Measurements from ENCODE around the gene SPATA3.

The SPATA3 gene

DNA sequence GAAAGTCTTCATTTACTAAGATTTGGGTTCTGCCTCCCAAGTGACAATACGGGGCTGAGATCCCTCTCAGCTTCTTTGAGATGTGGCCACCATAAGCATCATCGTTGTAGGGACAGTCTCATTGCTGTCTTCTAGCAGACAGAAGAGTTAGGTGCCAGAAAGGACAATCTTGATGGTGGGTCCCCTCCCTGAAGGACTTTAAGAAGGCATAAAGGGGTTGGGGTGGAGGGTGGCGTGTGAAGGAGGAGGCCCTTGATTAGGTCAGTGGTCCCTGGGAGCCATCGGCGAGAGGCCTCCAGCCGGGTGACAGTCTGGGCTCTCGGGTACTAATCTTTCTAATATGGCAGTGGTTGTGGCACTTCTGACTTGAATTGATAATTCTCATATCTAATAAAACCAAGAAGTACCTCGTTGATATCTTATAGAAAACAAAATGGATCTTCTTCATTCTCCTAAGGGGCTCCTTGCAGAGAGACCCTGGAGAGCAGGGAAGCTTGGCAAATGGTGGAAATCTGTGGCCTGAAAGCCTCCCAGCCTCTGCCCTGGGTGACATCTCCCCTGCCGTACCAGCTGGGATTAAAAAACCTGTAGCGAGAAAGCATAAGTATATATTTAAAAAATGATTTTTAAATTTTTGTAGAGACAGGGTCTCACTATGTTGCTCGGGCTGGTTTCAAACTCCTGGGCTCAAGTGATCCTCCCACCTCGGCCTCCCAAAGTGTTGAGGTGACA, 53.5 kb downstream of the SPATA3 start:
- no peak for DNase-seq (ENCODE audit: low read depth, low spot score)

DNA sequence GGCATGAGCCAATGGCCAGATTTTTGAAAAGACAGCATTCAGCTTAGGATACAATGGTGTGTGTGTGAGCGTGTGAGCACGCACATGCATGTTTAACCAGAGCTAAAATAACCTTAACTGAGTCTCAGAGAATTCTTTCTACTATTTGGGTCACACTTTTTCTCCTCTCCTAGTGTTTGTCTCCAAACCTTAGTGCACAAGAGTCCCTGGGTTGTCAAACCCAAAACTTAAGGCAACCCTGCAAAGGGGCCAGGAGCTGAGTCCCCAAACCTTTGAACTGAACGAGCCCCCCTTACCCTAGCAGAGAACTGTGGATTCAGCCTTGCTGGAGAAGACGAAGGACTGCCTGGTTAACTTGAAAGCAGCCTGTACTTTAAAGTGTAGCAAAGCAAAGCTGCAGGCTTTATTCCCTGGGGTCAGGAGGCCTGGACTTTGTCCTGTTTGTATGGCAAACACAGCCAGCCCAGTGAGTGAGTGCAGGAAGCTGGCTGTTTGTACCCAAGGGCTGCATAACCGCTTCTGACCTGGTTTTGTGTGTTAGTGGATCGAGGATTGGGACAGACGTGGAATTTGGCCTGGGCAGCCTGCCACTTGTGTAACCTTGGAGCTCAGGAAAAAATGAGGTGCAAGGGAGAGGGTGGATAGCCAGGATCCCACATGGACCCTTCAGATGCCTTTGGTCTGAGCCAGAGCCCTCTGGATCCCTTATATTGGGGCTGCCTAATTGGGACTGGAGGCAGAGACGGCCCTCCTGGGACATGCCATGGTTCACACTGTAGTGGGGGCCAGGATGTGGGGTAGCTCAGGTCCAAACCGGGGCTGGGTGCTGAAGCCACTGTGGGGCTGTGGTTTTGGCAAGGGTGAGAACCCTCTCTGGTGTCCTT, 54.3 kb downstream of the SPATA3 start:
- peak; percentile 78 for DNase-seq (ENCODE audit: low read depth, low spot score)

DNA sequence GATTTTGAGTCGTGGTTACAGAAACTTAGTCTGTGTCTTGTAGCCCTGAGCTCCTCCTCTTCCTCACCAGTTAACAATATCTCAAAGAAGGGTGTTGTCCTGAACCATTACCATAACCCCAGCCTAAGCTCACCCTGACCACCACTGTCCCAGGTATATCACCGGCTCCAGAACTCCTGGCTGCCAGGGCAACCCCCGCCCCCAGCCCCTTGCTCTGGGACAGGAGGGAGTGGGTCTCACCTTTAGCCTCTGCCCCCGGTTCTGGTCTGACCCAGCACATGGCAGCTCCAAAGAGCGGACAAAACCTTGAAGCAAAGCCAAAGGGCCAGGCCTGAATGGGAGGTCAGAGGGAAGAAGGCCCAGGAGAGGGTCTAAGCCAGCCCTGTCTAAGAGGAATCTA, 55.2 kb downstream of the SPATA3 start:
- DNase-seq (ENCODE audit: low read depth, low spot score): no peak

DNA sequence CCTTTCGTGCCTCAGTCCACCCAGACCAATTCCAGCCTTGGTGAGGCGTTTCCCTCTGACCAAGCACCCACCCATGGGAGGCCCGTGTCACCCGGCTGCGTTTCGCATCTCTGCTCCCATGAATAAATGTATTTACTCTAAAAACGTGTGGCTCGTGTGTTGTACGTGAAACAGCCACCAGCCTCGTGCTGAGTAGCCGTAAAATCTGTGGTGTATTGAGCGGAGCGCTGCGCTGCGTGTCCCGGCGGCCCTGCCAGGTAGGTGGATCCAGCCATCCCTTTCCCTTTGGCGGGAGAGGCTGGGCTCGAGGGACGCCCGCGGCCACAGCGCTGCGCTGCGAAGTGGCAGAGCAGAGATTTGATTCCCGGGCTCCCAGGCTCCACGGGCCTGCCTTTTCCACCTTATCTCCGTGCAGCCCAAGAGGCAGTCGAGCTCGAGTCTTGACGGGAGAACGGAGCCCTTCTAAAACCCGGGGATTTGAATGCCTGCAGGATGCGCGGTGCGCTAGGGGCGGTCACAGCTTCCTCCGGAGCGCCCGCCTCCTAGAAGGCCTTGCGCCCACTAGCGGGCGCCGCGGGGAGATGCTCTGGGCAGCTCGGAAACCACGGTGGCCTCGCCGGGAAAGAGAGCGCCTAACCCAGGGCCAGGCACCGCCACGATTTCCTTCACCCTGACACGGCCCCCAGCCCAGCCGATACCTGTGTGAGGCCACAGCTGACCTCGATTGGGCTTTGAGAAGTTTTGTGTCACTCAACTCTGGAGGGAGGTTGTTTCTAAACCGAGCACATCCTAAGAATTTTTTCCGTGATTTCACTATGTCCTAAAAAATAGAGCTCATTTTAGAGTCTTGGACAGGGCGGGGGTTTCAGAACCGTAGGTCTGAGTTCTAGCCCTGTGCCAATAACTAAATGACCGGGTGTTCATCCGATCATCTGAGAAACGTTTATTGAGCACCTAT, 56.9 kb downstream of the SPATA3 start:
- peak; percentile 92 for DNase-seq (ENCODE audit: low read depth, low spot score)

DNA sequence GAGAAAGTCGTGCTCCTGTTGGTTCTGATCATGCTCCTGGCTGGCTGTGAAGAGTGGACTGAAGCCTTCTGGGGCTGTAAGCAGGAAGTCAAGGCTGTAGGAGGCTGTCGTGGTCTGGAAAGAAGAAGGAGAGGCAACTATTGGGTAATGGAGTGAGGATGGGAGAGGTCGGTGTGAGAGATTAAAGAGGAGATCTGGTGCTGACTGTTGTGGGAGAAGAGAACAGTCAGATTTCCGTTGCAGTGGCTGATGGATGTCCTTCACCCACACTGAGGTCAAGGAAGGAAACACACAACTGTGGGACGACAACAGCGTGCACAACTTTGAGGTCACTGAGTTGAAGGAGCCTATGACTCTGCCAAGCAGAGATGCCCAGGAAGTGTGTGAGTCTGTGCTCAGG, 57.9 kb downstream of the SPATA3 start:
- no peak for DNase-seq (ENCODE audit: low read depth, low spot score)

DNA sequence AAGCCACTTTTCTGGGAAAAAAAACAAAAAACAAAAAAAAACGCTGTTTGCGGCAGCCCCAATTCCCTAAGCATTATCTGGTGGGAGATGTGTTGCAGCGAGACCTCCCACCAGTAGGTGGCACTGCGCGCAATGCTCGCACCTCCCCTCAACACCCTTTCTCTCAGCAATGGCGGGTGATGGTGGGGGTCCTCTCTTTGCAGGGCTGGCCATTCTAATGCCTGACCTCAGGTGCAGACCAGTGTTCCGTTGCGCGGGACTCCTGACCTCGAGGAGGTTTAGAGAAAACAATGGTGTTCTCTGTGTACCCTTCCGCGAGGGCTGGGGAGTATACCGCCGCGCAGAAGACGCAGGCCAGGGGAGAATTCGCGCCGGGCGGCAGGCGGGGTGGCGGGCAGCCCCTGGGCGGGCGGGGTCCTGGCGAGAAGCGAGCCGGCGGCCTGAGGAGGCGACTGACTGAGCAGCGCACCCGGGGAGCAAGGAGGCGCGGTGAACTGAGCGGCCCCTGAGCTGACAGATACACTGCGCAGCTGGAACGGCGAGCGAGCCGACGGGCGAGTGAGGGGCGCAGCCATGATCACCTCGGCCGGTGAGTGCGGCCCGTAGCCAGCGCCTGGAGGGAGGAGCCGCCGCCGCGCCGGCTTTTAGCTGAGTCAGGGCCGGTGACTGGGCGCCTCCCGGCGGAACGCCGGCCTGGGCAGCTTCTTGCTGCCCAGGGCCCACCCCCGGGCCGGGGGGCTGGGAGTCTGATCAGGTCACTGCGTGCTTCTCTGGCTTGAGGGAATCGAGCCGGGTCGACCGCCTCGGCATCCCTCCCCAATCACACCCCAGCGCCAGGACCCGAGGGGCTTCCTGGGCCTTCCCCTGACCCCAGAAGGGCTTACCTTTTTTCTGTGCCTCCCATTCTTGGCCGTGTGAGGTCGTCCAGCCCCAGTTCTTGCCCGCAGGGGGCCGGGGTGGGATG, 60.8 kb downstream of the SPATA3 start, which contains the start of gene PSMD1:
Gene PSMD1, plus strand, starts transcription at position 415 of the 964 bp plus-strand sequence. Its CDS starts 159 bp downstream, at position 574.
- peak; percentile 97 for DNase-seq (ENCODE audit: low read depth, low spot score)

DNA sequence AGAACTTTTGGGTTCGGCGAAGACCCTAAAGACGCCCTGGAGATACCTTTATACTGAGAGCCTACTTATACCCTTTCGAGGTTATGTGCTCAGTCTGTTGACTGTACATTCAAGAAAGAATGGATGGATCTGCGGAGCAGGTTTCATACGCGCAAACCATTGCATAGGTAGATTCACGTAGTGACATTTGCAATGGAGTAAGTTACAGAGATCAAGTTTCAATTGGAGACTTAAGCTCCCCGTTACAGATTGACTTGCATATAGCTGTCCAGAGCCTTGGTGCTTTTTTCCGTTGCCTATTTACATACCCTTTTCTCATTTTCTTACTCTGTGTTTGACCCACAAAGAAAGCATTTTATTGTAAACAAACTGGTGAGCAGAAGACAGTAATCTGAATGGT, 61.7 kb downstream of the SPATA3 start:
- no peak for DNase-seq (ENCODE audit: low read depth, low spot score)
